Prostate gland (tissue), 2 donors: ENCODE results near the gene NEU1.
"Not testable (repeated sequence)": the region's sequence is repeated elsewhere in the genome, so short reads cannot be mapped to it uniquely, and the experiment has no call there.

ENCODE experiments used
- CTCF ChIP-seq, 4 experiments: fragments of 200-600 bp in 2 of 4; fragments of 450-650 bp in 2 of 4; sonication (generic) in 2 of 4; IDR thresholded peaks; 1 replicate in 3 of 4; 2 replicates in 1 of 4; pipeline ENCODE4 v1.5.1; 2016 to 2019; ENCODE audit warnings: antibody characterized with exemption in 4 of 4, mild to moderate bottlenecking in 2 of 4, moderate library complexity in 2 of 4
- POLR2A ChIP-seq: fragments of 450-650 bp; IDR thresholded peaks from one replicate; pipeline ENCODE4 v1.6.1; 2016; ENCODE audit warnings: antibody characterized with exemption, mild to moderate bottlenecking
- POLR2AphosphoS5 ChIP-seq: sonication (generic); formaldehyde crosslinking; IDR thresholded peaks from one replicate; pipeline ENCODE4 v1.6.1; 2017; ENCODE audit warnings: antibody characterized with exemption

- TF ChIP-seq CTCF (IDR thresholded peaks at IDR 0.05); POLR2AphosphoS5; POLR2A: not testable (repeated sequence)
Observed at GRCh38 chr6:31908255-31908654, 45.6 kb upstream of the NEU1 start.
